D721Med (cell line): ENCODE results near the gene SERTM2.

Experiments used
- DNase-seq: peaks from one replicate; pipeline ENCODE4 v3.0.0; 2011; ENCODE audit warnings: low spot score; ENCODE audit not compliant: insufficient read length
- FAIRE-seq: peaks from 2 replicates; lab custom pipeline; 2011; peaks lifted over from hg19 to GRCh38; lab: Jason Lieb, UNC
- CTCF ChIP-seq: IDR thresholded peaks from 2 replicates; pipeline ENCODE4 v1.5.1; 2012; ENCODE audit warnings: mild to moderate bottlenecking, control low read depth; ENCODE audit not compliant: insufficient read depth; ENCODE audit errors: missing control alignments

SERTM2 gene

GRCh38 chrX:111511477-111511876 is at the start of gene SERTM2:
SERTM2 (plus strand) TSS chrX:111511645; CDS start chrX:111518858, 7,213 bp downstream.
- no peak for FAIRE-seq
- TF ChIP-seq CTCF: no peak
- DNase-seq: no peak

GRCh38 chrX:111465669-111466068 is 45.8 kb upstream of the SERTM2 start:
- FAIRE-seq (no peak), DNase-seq (no peak)
- no peak for TF ChIP-seq CTCF

GRCh38 chrX:111467896-111468295 is 43.5 kb upstream of the SERTM2 start:
- no peak for DNase-seq
- FAIRE-seq: no peak
- no peak for TF ChIP-seq CTCF

- no peak for DNase-seq
- TF ChIP-seq CTCF: no peak
- FAIRE-seq: no peak
Measured at GRCh38 chrX:111470681-111471403, 40.6 kb upstream of the SERTM2 start.

GRCh38 chrX:111481896-111482295 is 29.5 kb upstream of the SERTM2 start:
- FAIRE-seq (no peak), DNase-seq (no peak)
- no peak for TF ChIP-seq CTCF

GRCh38 chrX:111483135-111483534 is 28.3 kb upstream of the SERTM2 start:
- no peak for FAIRE-seq
- TF ChIP-seq CTCF: no peak
- DNase-seq: no peak

GRCh38 chrX:111483881-111484280 is 27.6 kb upstream of the SERTM2 start:
- DNase-seq (no peak), FAIRE-seq (no peak)
- no peak for TF ChIP-seq CTCF
